AML-193 (cell line): ENCODE measurements around the gene TNS3.

Experiments used
- DNase-seq, 2 experiments: peaks; one replicate each; lab custom pipeline; 2025; lab: John Stamatoyannopoulos, UW

TNS3 gene

GRCh38 chr7:47226696-47227095 lies 355.2 kb downstream of the TNS3 start:
- no peak for DNase-seq

- no peak for DNase-seq
These were observed 356.4 kb downstream of the TNS3 start for GRCh38 chr7:47225387-47226131.
